IMR-90 (cell line): ENCODE results near the gene CFAP58. TPM values are rescaled to one million over a fixed set of nuclear protein-coding genes. Genes with fewer than 3 reads are reported as not detected.

Experiments used
- ATAC-seq: fragments of 200-7000 bp; cut with Tn5 transposase; 2 replicates; pipeline ENCODE4 v1.9.1; 2020; ENCODE audit warnings: low read depth, mild to moderate bottlenecking, moderate library complexity
- BruUV-seq: library from RNA; stranded (reverse); fragments of 400-500 nt; replicated peaks from 2 replicates; lab custom pipeline; 2021; lab: Mats Ljungman, UMichigan
- CTCF ChIA-PET: fragments of 300-600 bp; formaldehyde crosslinking; extraction: SDS; loops from one replicate; lab custom pipeline; 2021; ENCODE audit warnings: antibody characterized with exemption; lab: Yijun Ruan, JAX
- POLR2A ChIA-PET: fragments of 300-600 bp; sonication (Branson Sonifier 250); formaldehyde crosslinking; loops from one replicate; lab custom pipeline; 2022; ENCODE audit warnings: antibody characterized with exemption; ENCODE audit not compliant: unreplicated experiment; lab: Charles Lee
- DNase-seq: peaks from one replicate; pipeline ENCODE4 v3.0.0; 2013
- H2AFZ ChIP-seq: replicated peaks from 2 replicates; pipeline ENCODE3; 2013; ENCODE audit warnings: low read length, mild to moderate bottlenecking; ENCODE audit not compliant: poor library complexity
- H2AK5ac ChIP-seq: 2 replicates; pipeline ENCODE4 v1.6.1; 2013; ENCODE audit warnings: low read depth, low read length, inconsistent platforms
- H2AK9ac ChIP-seq: replicated peaks from 2 replicates; pipeline ENCODE3; 2013; ENCODE audit warnings: mild to moderate bottlenecking, low read depth, low read length, moderate library complexity; ENCODE audit not compliant: poor library complexity
- H2BK120ac ChIP-seq: 2 replicates; pipeline ENCODE4 v1.6.1; 2013; ENCODE audit warnings: low read depth, low read length, inconsistent platforms
- H2BK15ac ChIP-seq: 3 replicates; pipeline ENCODE4 v1.6.1; 2013; ENCODE audit warnings: low read depth, low read length, inconsistent platforms
- H2BK20ac ChIP-seq: 2 replicates; pipeline ENCODE4 v1.6.1; 2013; ENCODE audit warnings: low read depth, mild to moderate bottlenecking, inconsistent platforms, low read length, moderate library complexity
- H2BK5ac ChIP-seq: 2 replicates; pipeline ENCODE4 v1.6.1; 2013; ENCODE audit warnings: mild to moderate bottlenecking, low read depth, low read length, inconsistent platforms; ENCODE audit not compliant: poor library complexity, severe bottlenecking
- H3K14ac ChIP-seq: replicated peaks from 2 replicates; pipeline ENCODE4 v1.6.1; 2013; ENCODE audit warnings: low read depth, low read length, inconsistent platforms
- H3K18ac ChIP-seq: 2 replicates; pipeline ENCODE4 v1.6.1; 2013; ENCODE audit warnings: low read depth, low read length, control low read depth
- H3K23ac ChIP-seq: 2 replicates; pipeline ENCODE4 v1.6.1; 2013; ENCODE audit warnings: low read depth, low read length, inconsistent platforms
- H3K27ac ChIP-seq: 2 replicates; pipeline ENCODE4 v1.5.1; 2013; ENCODE audit warnings: mild to moderate bottlenecking, control low read depth, low read length; ENCODE audit not compliant: insufficient read depth
- H3K27me3 ChIP-seq: 2 replicates; pipeline ENCODE4 v1.6.1; 2013; ENCODE audit warnings: low read length; ENCODE audit not compliant: control insufficient read depth, insufficient read depth
- H3K36me3 ChIP-seq: 2 replicates; pipeline ENCODE4 v1.6.1; 2013; ENCODE audit warnings: low read length, mixed read lengths; ENCODE audit not compliant: control insufficient read depth, insufficient read depth
- H3K4ac ChIP-seq: 2 replicates; pipeline ENCODE4 v1.6.1; 2013; ENCODE audit warnings: low read depth, low read length, inconsistent platforms
- H3K4me1 ChIP-seq: 2 replicates; pipeline ENCODE4 v1.6.1; 2013; ENCODE audit warnings: low read length, mixed read lengths; ENCODE audit not compliant: control insufficient read depth, insufficient read depth
- H3K4me2 ChIP-seq: 2 replicates; pipeline ENCODE4 v1.6.1; 2013; ENCODE audit warnings: low read depth, mild to moderate bottlenecking, control low read depth, low read length, moderate library complexity
- H3K4me3 ChIP-seq: 2 replicates; pipeline ENCODE4 v1.5.1; 2013; ENCODE audit warnings: low read depth, mild to moderate bottlenecking, control low read depth, low read length, moderate library complexity; ENCODE audit not compliant: insufficient read depth
- H3K56ac ChIP-seq: 2 replicates; pipeline ENCODE4 v1.6.1; 2013; ENCODE audit warnings: low read length, inconsistent platforms; ENCODE audit not compliant: insufficient read depth; ENCODE audit errors: extremely low read depth
- H3K79me1 ChIP-seq, 2 experiments: 2 replicates each; pipeline ENCODE4 v1.6.1; 2013; ENCODE audit warnings: low read length in 2 of 2, inconsistent platforms in 1 of 2, low read depth in 1 of 2
- H3K9ac ChIP-seq: 2 replicates; pipeline ENCODE4 v1.6.1; 2013; ENCODE audit warnings: low read depth, low read length, control low read depth
- H3K9me1 ChIP-seq: 2 replicates; pipeline ENCODE4 v1.6.1; 2013; ENCODE audit warnings: low read length, inconsistent platforms; ENCODE audit not compliant: insufficient read depth
- H3K9me3 ChIP-seq: 2 replicates; pipeline ENCODE4 v1.6.1; 2013; ENCODE audit warnings: low read length; ENCODE audit not compliant: control insufficient read depth, insufficient read depth
- H4K20me1 ChIP-seq: 2 replicates; pipeline ENCODE4 v1.6.1; 2013; ENCODE audit warnings: low read length, inconsistent platforms; ENCODE audit not compliant: insufficient read depth
- H4K5ac ChIP-seq: 2 replicates; pipeline ENCODE4 v1.6.1; 2013; ENCODE audit warnings: mild to moderate bottlenecking, low read depth, low read length, control low read depth
- H4K8ac ChIP-seq, 2 experiments: 2 replicates each; pipeline ENCODE4 v1.6.1; 2013; ENCODE audit warnings: low read depth in 2 of 2, low read length in 2 of 2, control low read depth in 1 of 2, inconsistent platforms in 1 of 2
- H4K91ac ChIP-seq: 2 replicates; pipeline ENCODE4 v1.6.1; 2013; ENCODE audit warnings: low read depth, low read length, inconsistent platforms; ENCODE audit not compliant: insufficient read depth
- BHLHE40 ChIP-seq: fragments of 150-350 bp; IDR thresholded peaks from 2 replicates; pipeline ENCODE4 v1.6.1; 2016; ENCODE audit warnings: mild to moderate bottlenecking, low read depth, low read length
- CEBPB ChIP-seq: IDR thresholded peaks from 2 replicates; pipeline ENCODE4 v1.6.1; 2012; ENCODE audit warnings: low read depth, low read length, improper control_type of control experiment
- CHD1 ChIP-seq: IDR thresholded peaks from 2 replicates; pipeline ENCODE4 v1.6.1; 2012; ENCODE audit warnings: low read depth, low read length, improper control_type of control experiment
- FOS ChIP-seq: fragments of 150-350 bp; IDR thresholded peaks from 2 replicates; pipeline ENCODE4 v1.6.1; 2016; ENCODE audit warnings: low read depth, low read length
- MAFK ChIP-seq: IDR thresholded peaks from 2 replicates; pipeline ENCODE4 v1.6.1; 2012; ENCODE audit warnings: low read depth, low read length, improper control_type of control experiment
- MAZ ChIP-seq: IDR thresholded peaks from 2 replicates; pipeline ENCODE4 v1.6.1; 2012; ENCODE audit warnings: low read depth, mild to moderate bottlenecking, low read length, improper control_type of control experiment, moderate library complexity, borderline replicate concordance
- MXI1 ChIP-seq: IDR thresholded peaks from 2 replicates; pipeline ENCODE4 v1.6.1; 2012; ENCODE audit warnings: low read depth, mild to moderate bottlenecking, low read length, moderate library complexity, borderline replicate concordance
- NFE2L2 ChIP-seq: fragments of 150-350 bp; IDR thresholded peaks from 2 replicates; pipeline ENCODE4 v1.6.1; 2016; ENCODE audit warnings: low read depth, mild to moderate bottlenecking, low read length
- POLR2A ChIP-seq: IDR thresholded peaks from 2 replicates; pipeline ENCODE4 v1.6.1; 2012; ENCODE audit warnings: mild to moderate bottlenecking, low read depth, low read length
- RAD21 ChIP-seq: IDR thresholded peaks from 2 replicates; pipeline ENCODE4 v1.6.1; 2012; ENCODE audit warnings: low read length, improper control_type of control experiment
- RCOR1 ChIP-seq: IDR thresholded peaks from 2 replicates; pipeline ENCODE4 v1.6.1; 2012; ENCODE audit warnings: mild to moderate bottlenecking, low read length, improper control_type of control experiment; ENCODE audit not compliant: insufficient replicate concordance
- RFX5 ChIP-seq: IDR thresholded peaks from 2 replicates; pipeline ENCODE4 v1.8.0; 2012; ENCODE audit warnings: low read depth, mild to moderate bottlenecking, low read length, moderate library complexity
- SMC3 ChIP-seq: fragments of 150-350 bp; IDR thresholded peaks from 2 replicates; pipeline ENCODE4 v1.6.1; 2016; ENCODE audit warnings: low read depth, mild to moderate bottlenecking, antibody characterized with exemption, low read length, moderate library complexity
- WGBS, 2 experiments: methylation state at CpG; one replicate each; pipeline versions ENCODE4 v1.1.5 to v1.1.7; 2013; ENCODE audit warnings: missing lambda C conversion rate in 2 of 2; ENCODE audit not compliant: insufficient read length in 1 of 2; ENCODE audit errors: extremely low coverage in 2 of 2; 5-methylcytosine and 5-hydroxymethylcytosine counted together
- dilution Hi-C: fragments of 300-500 bp; cut with HindIII; formaldehyde crosslinking; loops from one replicate; pipeline ENCODE4 v1.14.3; 2018; ENCODE audit warnings: low sequenced_read_pairs; ENCODE audit not compliant: unreplicated experiment
- in situ Hi-C: fragments of 300-500 bp; cut with MboI; formaldehyde crosslinking; loops from 3 replicates; pipeline ENCODE4 v1.14.3; 2019; ENCODE audit warnings: low sequenced_read_pairs, inconsistent platforms, mixed read lengths
- intact Hi-C: fragments of 100-400 bp; cut with micrococcal nuclease; formaldehyde crosslinking; loops from 2 replicates; pipeline ENCODE4 v1.10.0; 2022
- polyA plus RNA-seq, 3 experiments: library from polyadenylated mRNA; depleted of rRNA; stranded (reverse); fragments of >200 nt; gene quantifications; 2 replicates each; pipeline ENCODE4 v1.2.3, GENCODE V29; 2012; ENCODE audit warnings: low replicate concordance in 1 of 3
- total RNA-seq: library from RNA; depleted of rRNA; stranded (reverse); fragments of >200 nt; gene quantifications from 2 replicates; pipeline ENCODE4 v1.2.3, GENCODE V29; 2012
- TF ChIP-seq, protein P1 (sequence below): fragments of 150-350 bp; IDR thresholded peaks from 2 replicates; pipeline ENCODE4 v1.6.1; 2017; ENCODE audit warnings: mild to moderate bottlenecking, antibody characterized with exemption, low read length, low read depth
- TF ChIP-seq, protein P2 (sequence below): conservative IDR thresholded peaks from 2 replicates; pipeline ENCODE4 v1.5.1; 2012; ENCODE audit warnings: mild to moderate bottlenecking, low read depth, low read length, improper control_type of control experiment
- TF ChIP-seq, protein P3 (sequence below): fragments of 150-350 bp; IDR thresholded peaks from 2 replicates; pipeline ENCODE4 v1.6.1; 2016; ENCODE audit warnings: low read depth, mild to moderate bottlenecking, low read length, moderate library complexity, borderline replicate concordance

The CFAP58 gene
- total and polyA plus RNA-seq, 2 of the 4 experiments (the other 2 are of a cell fraction) = 0.36 to 0.72 TPM

DNA sequence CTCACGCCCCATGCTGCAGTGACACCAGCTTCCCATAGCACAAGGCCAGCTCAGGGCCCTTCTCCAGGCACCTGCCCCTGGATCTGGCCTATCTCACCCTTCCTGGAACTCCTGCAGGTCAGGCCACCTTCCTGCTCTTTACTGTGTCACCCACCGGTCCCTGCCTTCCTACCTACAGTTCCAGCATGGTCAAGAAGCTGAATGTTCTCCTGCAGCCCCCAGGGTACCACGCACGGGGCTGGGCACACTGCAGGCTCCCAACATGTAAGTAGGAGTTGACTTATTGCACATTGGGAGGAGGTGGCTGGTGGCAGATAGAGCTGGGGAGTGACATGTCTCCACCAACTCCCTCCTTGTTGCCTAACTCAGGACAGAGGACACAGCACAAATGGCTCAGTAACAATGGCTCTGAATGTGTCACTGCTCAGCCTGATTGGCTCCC is 29.9 kb upstream of the CFAP58 start:
- Histone ChIP-seq H2AK9ac (peak overlapping the region; percentile 32), H3K23ac (peak overlapping the region; percentile 53; the same call in 1 of the 2 replicates), H3K4me1 (peaks cover 48% of the 10 kb centered on the region), H2AFZ (no peak overlapping the region), H2BK15ac (no peak overlapping the region), H3K4me2 (no peak overlapping the region), H2AK5ac (no peak overlapping the region; the same call in 1 of the 2 replicates), H2BK120ac (no peak overlapping the region), H4K91ac (no peak overlapping the region), H2BK20ac (no peak overlapping the region), H4K20me1 (peaks cover 99% of the 10 kb centered on the region), H2BK5ac (no peak overlapping the region), H3K56ac (no peak overlapping the region), H3K36me3 (no peaks in the 10 kb centered on the region; the same call in 1 of the 2 replicates), H3K4me3 (no peak overlapping the region), H3K18ac (no peak overlapping the region), H3K27ac (no peak overlapping the region), H4K8ac (no peak overlapping the region), H3K9me1 (peaks cover 63% of the 10 kb centered on the region), H3K27me3 (no peaks in the 10 kb centered on the region), H3K14ac (peak overlapping the region; percentile 1; the same call in 1 of the 2 replicates), H3K4ac (no peak overlapping the region), H3K9me3 (no peaks in the 10 kb centered on the region), H3K79me1 (peaks cover 4 to 90% of the 10 kb centered on the region in 2 experiments; a peak in 2 of 4 replicates), H3K9ac (no peak overlapping the region), H4K5ac (no peak overlapping the region)
- BruUV-seq = no TSS peak
- no peak for ATAC-seq
- 78% methylated on average over 1 of the region's 4 CpGs; no CpG with 5 or more reads in 1 of the 2 experiments for WGBS, 2 experiments
- POLR2A ChIA-PET = no interaction called here
- no peak for DNase-seq
- CTCF ChIA-PET = no interaction called here
- in situ Hi-C loops = no loop called here
- dilution Hi-C loops = no loop called here
- intact Hi-C loops = no loop called here
- TF ChIP-seq MXI1 (no peak), FOS (no peak), BHLHE40 (no peak), RCOR1 (no peak), CEBPB (no peak), SMC3 (no peak), NFE2L2 (no peak), POLR2A (no peak), RAD21 (no peak), MAZ (no peak), RFX5 (no peak), CHD1 (no peak), MAFK (no peak)
- TF ChIP-seq, protein P1, sequence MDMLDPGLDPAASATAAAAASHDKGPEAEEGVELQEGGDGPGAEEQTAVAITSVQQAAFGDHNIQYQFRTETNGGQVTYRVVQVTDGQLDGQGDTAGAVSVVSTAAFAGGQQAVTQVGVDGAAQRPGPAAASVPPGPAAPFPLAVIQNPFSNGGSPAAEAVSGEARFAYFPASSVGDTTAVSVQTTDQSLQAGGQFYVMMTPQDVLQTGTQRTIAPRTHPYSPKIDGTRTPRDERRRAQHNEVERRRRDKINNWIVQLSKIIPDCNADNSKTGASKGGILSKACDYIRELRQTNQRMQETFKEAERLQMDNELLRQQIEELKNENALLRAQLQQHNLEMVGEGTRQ = no peak
- TF ChIP-seq, protein P2, sequence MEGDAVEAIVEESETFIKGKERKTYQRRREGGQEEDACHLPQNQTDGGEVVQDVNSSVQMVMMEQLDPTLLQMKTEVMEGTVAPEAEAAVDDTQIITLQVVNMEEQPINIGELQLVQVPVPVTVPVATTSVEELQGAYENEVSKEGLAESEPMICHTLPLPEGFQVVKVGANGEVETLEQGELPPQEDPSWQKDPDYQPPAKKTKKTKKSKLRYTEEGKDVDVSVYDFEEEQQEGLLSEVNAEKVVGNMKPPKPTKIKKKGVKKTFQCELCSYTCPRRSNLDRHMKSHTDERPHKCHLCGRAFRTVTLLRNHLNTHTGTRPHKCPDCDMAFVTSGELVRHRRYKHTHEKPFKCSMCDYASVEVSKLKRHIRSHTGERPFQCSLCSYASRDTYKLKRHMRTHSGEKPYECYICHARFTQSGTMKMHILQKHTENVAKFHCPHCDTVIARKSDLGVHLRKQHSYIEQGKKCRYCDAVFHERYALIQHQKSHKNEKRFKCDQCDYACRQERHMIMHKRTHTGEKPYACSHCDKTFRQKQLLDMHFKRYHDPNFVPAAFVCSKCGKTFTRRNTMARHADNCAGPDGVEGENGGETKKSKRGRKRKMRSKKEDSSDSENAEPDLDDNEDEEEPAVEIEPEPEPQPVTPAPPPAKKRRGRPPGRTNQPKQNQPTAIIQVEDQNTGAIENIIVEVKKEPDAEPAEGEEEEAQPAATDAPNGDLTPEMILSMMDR = no peak
- TF ChIP-seq, protein P3, sequence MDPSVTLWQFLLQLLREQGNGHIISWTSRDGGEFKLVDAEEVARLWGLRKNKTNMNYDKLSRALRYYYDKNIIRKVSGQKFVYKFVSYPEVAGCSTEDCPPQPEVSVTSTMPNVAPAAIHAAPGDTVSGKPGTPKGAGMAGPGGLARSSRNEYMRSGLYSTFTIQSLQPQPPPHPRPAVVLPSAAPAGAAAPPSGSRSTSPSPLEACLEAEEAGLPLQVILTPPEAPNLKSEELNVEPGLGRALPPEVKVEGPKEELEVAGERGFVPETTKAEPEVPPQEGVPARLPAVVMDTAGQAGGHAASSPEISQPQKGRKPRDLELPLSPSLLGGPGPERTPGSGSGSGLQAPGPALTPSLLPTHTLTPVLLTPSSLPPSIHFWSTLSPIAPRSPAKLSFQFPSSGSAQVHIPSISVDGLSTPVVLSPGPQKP = no peak
